AG09319 (cell line): Measurements from ENCODE around the gene KLK10.

Experiments
- DNase-seq: peaks from one replicate; pipeline ENCODE4 v3.0.0-alpha.2; 2010; ENCODE audit warnings: low read depth; ENCODE audit errors: extremely low read depth
- TF ChIP-seq, protein P1 (sequence below): IDR thresholded peaks from 2 replicates; pipeline ENCODE4 v1.5.1; 2011; ENCODE audit warnings: low read depth, mild to moderate bottlenecking, inconsistent platforms, low read length, moderate library complexity

KLK10 gene

DNA sequence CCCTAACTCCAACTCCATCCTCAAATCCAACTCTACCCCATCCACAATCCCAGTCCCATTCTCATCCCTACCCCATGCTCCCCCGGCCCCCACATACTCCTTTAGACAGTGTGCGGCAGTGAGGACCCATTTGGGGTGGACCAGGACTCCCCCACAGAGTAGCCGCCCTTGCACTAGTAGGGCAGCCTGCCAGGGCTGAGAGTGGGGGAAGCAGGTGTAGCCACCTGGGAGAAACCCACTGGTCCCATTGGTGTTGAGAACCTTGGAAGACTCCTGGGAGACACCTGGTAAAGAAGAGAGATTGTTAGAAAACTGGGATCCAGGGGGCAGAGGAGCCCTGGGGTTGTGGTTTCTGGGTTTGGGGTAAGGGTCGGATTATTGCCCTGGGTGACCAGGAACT, 40.8 kb upstream of the KLK10 start:
- TF ChIP-seq, protein P1, sequence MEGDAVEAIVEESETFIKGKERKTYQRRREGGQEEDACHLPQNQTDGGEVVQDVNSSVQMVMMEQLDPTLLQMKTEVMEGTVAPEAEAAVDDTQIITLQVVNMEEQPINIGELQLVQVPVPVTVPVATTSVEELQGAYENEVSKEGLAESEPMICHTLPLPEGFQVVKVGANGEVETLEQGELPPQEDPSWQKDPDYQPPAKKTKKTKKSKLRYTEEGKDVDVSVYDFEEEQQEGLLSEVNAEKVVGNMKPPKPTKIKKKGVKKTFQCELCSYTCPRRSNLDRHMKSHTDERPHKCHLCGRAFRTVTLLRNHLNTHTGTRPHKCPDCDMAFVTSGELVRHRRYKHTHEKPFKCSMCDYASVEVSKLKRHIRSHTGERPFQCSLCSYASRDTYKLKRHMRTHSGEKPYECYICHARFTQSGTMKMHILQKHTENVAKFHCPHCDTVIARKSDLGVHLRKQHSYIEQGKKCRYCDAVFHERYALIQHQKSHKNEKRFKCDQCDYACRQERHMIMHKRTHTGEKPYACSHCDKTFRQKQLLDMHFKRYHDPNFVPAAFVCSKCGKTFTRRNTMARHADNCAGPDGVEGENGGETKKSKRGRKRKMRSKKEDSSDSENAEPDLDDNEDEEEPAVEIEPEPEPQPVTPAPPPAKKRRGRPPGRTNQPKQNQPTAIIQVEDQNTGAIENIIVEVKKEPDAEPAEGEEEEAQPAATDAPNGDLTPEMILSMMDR: no peak
- DNase-seq: no peak

GRCh38 chr19:51059715-51060114, 40.2 kb upstream of the KLK10 start:
- TF ChIP-seq, protein P1: no peak
- no peak for DNase-seq

DNA sequence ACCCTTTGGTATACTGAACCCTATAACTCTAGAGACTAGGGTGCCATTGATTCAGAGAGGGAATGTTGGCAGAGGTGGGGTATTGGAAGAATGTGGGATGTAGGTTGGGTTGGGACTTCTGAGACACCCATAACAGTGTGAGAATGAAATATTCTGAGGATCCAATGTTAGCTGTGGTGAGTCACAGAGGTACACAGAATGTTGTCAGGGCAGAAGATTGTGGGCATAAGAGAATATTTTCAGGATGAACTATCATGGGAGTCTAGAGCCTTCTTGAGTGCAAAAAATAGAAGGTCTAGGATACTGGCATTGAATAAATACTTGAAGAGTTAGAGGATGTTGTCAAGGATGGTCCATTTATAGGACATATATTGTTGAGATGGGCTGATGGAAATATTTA, 36.4 kb upstream of the KLK10 start:
- TF ChIP-seq, protein P1: no peak
- no peak for DNase-seq

GRCh38 chr19:51047031-51047335, 27.5 kb upstream of the KLK10 start:
- no peak for DNase-seq
- TF ChIP-seq, protein P1: no peak

DNA sequence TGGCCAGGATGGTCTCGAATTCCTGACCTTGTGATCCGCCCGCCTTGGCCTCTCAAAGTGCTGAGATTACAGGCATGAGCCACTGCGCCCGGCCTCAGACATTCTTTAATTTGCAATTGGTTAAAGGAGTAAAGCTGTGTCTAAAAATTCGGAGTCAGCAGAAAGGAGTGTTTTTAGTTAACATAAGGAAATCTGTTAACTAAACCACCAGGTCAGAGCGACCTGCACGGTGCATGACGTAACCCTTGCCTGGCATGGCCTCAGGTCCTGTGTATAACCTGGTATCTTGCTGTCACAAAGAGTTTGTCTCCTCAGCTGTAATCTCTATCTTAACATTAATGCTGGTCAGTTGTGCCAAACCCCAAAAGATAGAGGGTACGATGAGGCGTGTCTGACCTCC, 24.8 kb upstream of the KLK10 start:
- TF ChIP-seq, protein P1: no peak
- DNase-seq: no peak

DNA sequence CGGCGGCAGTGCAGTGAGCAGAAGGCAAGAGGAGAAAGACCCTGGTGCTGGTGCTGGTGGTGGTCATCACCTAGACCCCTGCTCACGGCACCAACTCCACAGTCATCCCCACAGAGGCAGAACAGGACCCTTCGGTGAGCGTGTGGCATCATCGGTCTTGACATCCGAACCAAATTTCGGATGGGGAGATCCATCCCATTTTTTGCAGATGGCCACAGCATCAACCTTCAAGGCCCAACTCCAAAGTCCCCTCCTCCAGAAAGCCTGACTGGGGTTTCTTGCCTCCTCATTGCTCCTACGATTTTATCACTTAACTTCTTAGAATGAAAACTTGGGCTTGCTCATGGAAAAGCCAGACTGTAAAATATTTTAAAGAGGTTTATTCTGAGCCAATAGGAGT, 24.0 kb upstream of the KLK10 start:
- TF ChIP-seq, protein P1: no peak
- DNase-seq: no peak

- TF ChIP-seq, protein P1: no peak
- DNase-seq: no peak
Measured at GRCh38 chr19:51040151-51040550, 20.6 kb upstream of the KLK10 start.

DNA sequence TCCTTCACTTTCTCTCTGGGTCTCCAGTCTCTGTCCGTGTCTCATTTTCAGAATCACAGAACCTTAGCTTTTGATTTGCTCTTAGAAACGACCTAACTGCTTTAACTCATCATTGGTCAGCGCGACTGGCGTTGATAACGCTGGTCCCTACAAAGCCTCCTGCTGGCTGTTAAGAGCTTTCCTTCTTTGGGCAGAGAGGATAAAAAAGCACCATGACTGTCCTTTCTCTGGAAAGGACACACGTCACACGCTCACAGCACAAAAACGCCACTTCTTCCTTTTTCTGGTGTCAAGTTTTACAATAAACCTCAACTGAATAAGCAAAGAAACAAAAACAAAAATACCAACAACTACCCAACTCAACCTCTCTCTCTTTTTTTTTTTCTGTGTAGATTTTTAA, 17.0 kb upstream of the KLK10 start:
- no peak for DNase-seq
- TF ChIP-seq, protein P1: no peak
